Activated CD8-positive, alpha-beta memory T cell treated with anti-CD3 and anti-CD28 coated beads, Interleukin-2, amount 10 ng/mL, durations not matched to agents 7 days and 5 days (primary cell): ENCODE data around the gene ERFL. TPM values are rescaled to one million over a fixed set of nuclear protein-coding genes. Genes with fewer than 3 reads are reported as not detected.

ENCODE experiments used
- ATAC-seq: fragments of 150-1000 bp; cut with Tn5 transposase; one replicate; pipeline ENCODE4 v1.10.0; 2021; ENCODE audit warnings: moderate library complexity
- CTCF ChIA-PET: fragments of 350-600 bp; sonication (Branson Sonifier 250); formaldehyde crosslinking; loops from one replicate; lab custom pipeline; 2021; ENCODE audit warnings: antibody characterized with exemption; lab: Charles Lee
- DNase-seq: peaks from one replicate; pipeline ENCODE4 v3.0.0-alpha.2; 2020
- H3K27ac Mint-ChIP-seq: one replicate; pipeline ENCODE4 v1.8.0; 2021; ENCODE audit warnings: mild to moderate bottlenecking, mixed read lengths
- H3K27me3 Mint-ChIP-seq: one replicate; pipeline ENCODE4 v1.8.0; 2021; ENCODE audit warnings: mixed read lengths
- H3K36me3 Mint-ChIP-seq: one replicate; pipeline ENCODE4 v1.8.0; 2021; ENCODE audit warnings: mild to moderate bottlenecking, mixed read lengths
- H3K4me1 Mint-ChIP-seq: one replicate; pipeline ENCODE4 v1.8.0; 2021; ENCODE audit warnings: mixed read lengths
- H3K4me3 Mint-ChIP-seq: one replicate; pipeline ENCODE4 v1.8.0; 2021; ENCODE audit warnings: mild to moderate bottlenecking, moderate library complexity, mixed read lengths
- H3K9me3 Mint-ChIP-seq: one replicate; pipeline ENCODE4 v1.8.0; 2022; ENCODE audit warnings: low read depth, mixed read lengths
- total RNA-seq, 2 experiments: library from RNA; stranded (reverse); gene quantifications; one replicate each; pipeline ENCODE4 v1.2.3, GENCODE V29; 2021

ERFL gene
- total RNA-seq, 2 experiments from 2014 or later = 1.5 to 1.9 TPM

GRCh38 chr19:41887711-41888382, 40.4 kb downstream of the ERFL start:
- H3K36me3 Mint-ChIP-seq = peaks cover 56% of the 10 kb centered on the region
- H3K27me3 Mint-ChIP-seq = no peaks in the 10 kb centered on the region
- CTCF ChIA-PET = interaction anchor here (1.2 to 12.1 kb wide), 5 partner anchors 18 to 70 kb away, joined by 3 to 260 read pairs (median 66); partner anchors contain the start of genes CD79A, RABAC1 and RPS19
- peak; percentile 91 for DNase-seq
- no peaks in the 10 kb centered on the region for H3K9me3 Mint-ChIP-seq
- ATAC-seq = peak; percentile 28
- H3K27ac Mint-ChIP-seq = peak overlapping the region; percentile 94
- peak overlapping the region; percentile 82 for H3K4me3 Mint-ChIP-seq
- H3K4me1 Mint-ChIP-seq = peaks cover 68% of the 10 kb centered on the region

GRCh38 chr19:41886761-41887710, 41.2 kb downstream of the ERFL start:
- CTCF ChIA-PET = interaction anchor here (1.2 to 12.1 kb wide), 8 partner anchors 17 to 77 kb away, joined by 3 to 260 read pairs (median 11); partner anchors contain the start of genes CD79A, RABAC1 and RPS19
- H3K4me3 Mint-ChIP-seq = peak overlapping the region; percentile 82
- DNase-seq = peak; percentile 92
- peak; percentile 28 for ATAC-seq
- peaks cover 58% of the 10 kb centered on the region for H3K36me3 Mint-ChIP-seq
- peak overlapping the region; percentile 94 for H3K27ac Mint-ChIP-seq
- H3K9me3 Mint-ChIP-seq = no peaks in the 10 kb centered on the region
- H3K4me1 Mint-ChIP-seq = peaks cover 67% of the 10 kb centered on the region
- H3K27me3 Mint-ChIP-seq = no peaks in the 10 kb centered on the region

- peak; percentile 97 for DNase-seq
- no peaks in the 10 kb centered on the region for H3K27me3 Mint-ChIP-seq
- peak overlapping the region; percentile 82 for H3K4me3 Mint-ChIP-seq
- peak overlapping the region; percentile 94 for H3K27ac Mint-ChIP-seq
- H3K4me1 Mint-ChIP-seq = peaks cover 41% of the 10 kb centered on the region
- H3K36me3 Mint-ChIP-seq = peaks cover 38% of the 10 kb centered on the region
- peak; percentile 81 for ATAC-seq
- CTCF ChIA-PET = interaction anchor here (1.6 to 12.1 kb wide), 5 partner anchors 14 to 74 kb away, joined by 4 to 260 read pairs (median 66); partner anchors contain the start of genes CD79A, RABAC1 and RPS19
- no peaks in the 10 kb centered on the region for H3K9me3 Mint-ChIP-seq
Measured at GRCh38 chr19:41883821-41884733, 44.2 kb downstream of the ERFL start.

- DNase-seq = no peak
- Mint-ChIP-seq H3K4me1 (peaks cover 35% of the 10 kb centered on the region), H3K4me3 (peak overlapping the region; percentile 82), H3K27ac (peak overlapping the region; percentile 94), H3K9me3 (no peaks in the 10 kb centered on the region), H3K36me3 (peaks cover 33% of the 10 kb centered on the region), H3K27me3 (no peaks in the 10 kb centered on the region)
- ATAC-seq = no peak
- CTCF ChIA-PET = interaction anchor here (1.0 to 12.1 kb wide), 5 partner anchors 13 to 69 kb away, joined by 4 to 260 read pairs (median 66); partner anchors contain the start of genes CD79A and RPS19
Measured at GRCh38 chr19:41883463-41883820, 44.8 kb downstream of the ERFL start.

GRCh38 chr19:41882568-41883462, 45.4 kb downstream of the ERFL start, which contains the start of gene ARHGEF1:
ARHGEF1 (plus strand) TSS chr19:41883184; CDS start chr19:41888083, 4,899 bp downstream.
- CTCF ChIA-PET = interaction anchor here (1.0 to 12.1 kb wide), 5 partner anchors 13 to 69 kb away, joined by 4 to 260 read pairs (median 66); partner anchors contain the start of genes CD79A and RPS19
- peak within 1 kb of the TSS; percentile 98 for H3K4me3 Mint-ChIP-seq
- DNase-seq (peak; percentile 74), ATAC-seq (peak; percentile 2)
- peaks cover 32% of the 10 kb centered on the region for H3K4me1 Mint-ChIP-seq
- H3K27me3 Mint-ChIP-seq = no peaks in the 10 kb centered on the region
- H3K9me3 Mint-ChIP-seq = no peaks in the 10 kb centered on the region
- peak within 1 kb of the TSS; percentile 97 for H3K27ac Mint-ChIP-seq
- H3K36me3 Mint-ChIP-seq = peaks cover 27% of the 10 kb centered on the region

GRCh38 chr19:41880329-41880708, 47.9 kb downstream of the ERFL start:
- H3K4me1 Mint-ChIP-seq = peaks cover 38% of the 10 kb centered on the region
- CTCF ChIA-PET = interaction anchor here (10.6 kb wide), 1 partner anchor 20 kb away, joined by 66 read pairs; the partner anchor contains the start of gene RPS19
- no peak for ATAC-seq
- H3K4me3 Mint-ChIP-seq = no peak overlapping the region
- no peak for DNase-seq
- no peaks in the 10 kb centered on the region for H3K27me3 Mint-ChIP-seq
- H3K27ac Mint-ChIP-seq = peak overlapping the region; percentile 25
- no peaks in the 10 kb centered on the region for H3K9me3 Mint-ChIP-seq
- H3K36me3 Mint-ChIP-seq = peaks cover 13% of the 10 kb centered on the region

GRCh38 chr19:41879670-41880328, 48.5 kb downstream of the ERFL start:
- no peaks in the 10 kb centered on the region for H3K9me3 Mint-ChIP-seq
- peaks cover 10% of the 10 kb centered on the region for H3K36me3 Mint-ChIP-seq
- H3K27me3 Mint-ChIP-seq = no peaks in the 10 kb centered on the region
- DNase-seq (no peak), ATAC-seq (no peak)
- H3K27ac Mint-ChIP-seq = peak overlapping the region; percentile 25
- H3K4me1 Mint-ChIP-seq = peaks cover 38% of the 10 kb centered on the region
- CTCF ChIA-PET = interaction anchor here (10.6 kb wide), 1 partner anchor 20 kb away, joined by 66 read pairs; the partner anchor contains the start of gene RPS19
- H3K4me3 Mint-ChIP-seq = no peak overlapping the region

GRCh38 chr19:41879080-41879479, 49.2 kb downstream of the ERFL start:
- no peak for ATAC-seq
- no peaks in the 10 kb centered on the region for H3K9me3 Mint-ChIP-seq

GRCh38 chr19:41877916-41878905, 50.0 kb downstream of the ERFL start:
- H3K36me3 Mint-ChIP-seq = peaks cover 5% of the 10 kb centered on the region
- peak overlapping the region; percentile 93 for H3K27ac Mint-ChIP-seq
- H3K27me3 Mint-ChIP-seq = no peaks in the 10 kb centered on the region
- ATAC-seq (no peak), DNase-seq (no peak)
- no peak overlapping the region for H3K4me3 Mint-ChIP-seq
- no peaks in the 10 kb centered on the region for H3K9me3 Mint-ChIP-seq
- CTCF ChIA-PET = interaction anchor here (3.6 to 16.7 kb wide), 3 partner anchors 9 to 67 kb away, joined by 20 to 260 read pairs (median 88); partner anchors contain the start of genes ARHGEF1 and RPS19
- H3K4me1 Mint-ChIP-seq = peaks cover 43% of the 10 kb centered on the region

More at GRCh38 chr19:41879080-41879479, 49.2 kb downstream of the ERFL start:
- H3K4me1 Mint-ChIP-seq = peaks cover 41% of the 10 kb centered on the region
- H3K36me3 Mint-ChIP-seq = peaks cover 9% of the 10 kb centered on the region
- no peak overlapping the region for H3K27ac Mint-ChIP-seq
- no peaks in the 10 kb centered on the region for H3K27me3 Mint-ChIP-seq
- DNase-seq = no peak
- H3K4me3 Mint-ChIP-seq = no peak overlapping the region
- CTCF ChIA-PET = no interaction called here
